CD4-positive, alpha-beta T cell treated with Interleukin-12 subunit alpha and Interleukin-12 subunit beta, for 1 hour (primary cell): ENCODE results near the gene FFAR1.

Source experiments
- DNase-seq: peaks from one replicate; pipeline ENCODE4 v3.0.0-alpha.2; 2020

FFAR1 gene, protein sequence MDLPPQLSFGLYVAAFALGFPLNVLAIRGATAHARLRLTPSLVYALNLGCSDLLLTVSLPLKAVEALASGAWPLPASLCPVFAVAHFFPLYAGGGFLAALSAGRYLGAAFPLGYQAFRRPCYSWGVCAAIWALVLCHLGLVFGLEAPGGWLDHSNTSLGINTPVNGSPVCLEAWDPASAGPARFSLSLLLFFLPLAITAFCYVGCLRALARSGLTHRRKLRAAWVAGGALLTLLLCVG (N-terminal part only)

DNA sequence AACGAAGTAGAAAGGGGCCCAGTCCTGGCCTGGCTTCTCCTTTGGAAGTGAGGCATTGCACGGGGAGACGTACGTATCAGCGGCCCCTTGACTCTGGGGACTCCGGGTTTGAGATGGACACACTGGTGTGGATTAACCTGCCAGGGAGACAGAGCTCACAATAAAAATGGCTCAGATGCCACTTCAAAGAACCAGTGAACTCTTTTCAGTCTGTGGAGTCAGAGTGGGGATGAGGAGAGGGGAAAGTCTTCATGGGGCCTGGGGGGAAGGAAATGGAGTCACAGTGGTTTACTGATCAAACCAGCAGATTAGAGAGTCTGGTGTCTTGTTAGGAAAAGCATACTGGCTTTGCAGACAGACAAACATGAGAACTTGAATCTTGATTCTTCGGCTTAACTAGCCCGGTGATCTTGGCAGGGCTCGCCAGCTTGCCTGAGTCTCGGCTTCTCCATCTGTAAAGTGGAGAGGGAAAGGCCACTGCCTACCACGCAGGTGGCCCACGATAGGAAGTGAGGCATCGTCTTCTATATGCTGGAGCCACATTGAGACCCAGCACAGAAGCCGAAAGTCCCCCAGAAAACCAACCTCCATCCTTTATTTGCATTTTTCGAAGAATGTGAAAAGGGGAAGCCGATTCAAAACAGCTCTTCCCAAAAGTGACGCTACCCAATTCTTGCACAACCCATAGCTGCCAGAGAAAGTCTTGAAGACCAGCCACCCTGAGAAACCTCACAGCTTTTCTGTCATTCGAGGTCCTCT lies at the start of gene FFAR1:
TSS of gene FFAR1 (plus strand) at position 732 of the 759 bp plus-strand sequence. CDS start 3,650 bp downstream, outside the sequence.
- DNase-seq = peak; percentile 67

DNA sequence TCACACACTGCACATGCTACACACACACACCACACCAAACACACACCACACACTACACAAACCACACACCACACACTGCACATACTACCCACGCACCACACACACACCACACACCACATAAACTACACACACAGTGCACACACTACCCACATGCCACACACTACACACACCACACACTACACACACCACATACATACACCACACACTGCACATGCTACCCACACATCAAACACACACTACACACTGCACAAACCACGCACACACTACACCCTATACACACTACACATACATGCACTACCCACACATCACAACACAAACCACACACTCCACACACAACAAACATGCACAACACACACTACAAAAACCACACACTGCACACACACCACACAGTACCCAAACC lies 49.8 kb upstream of the FFAR1 start:
- DNase-seq = no peak

DNA sequence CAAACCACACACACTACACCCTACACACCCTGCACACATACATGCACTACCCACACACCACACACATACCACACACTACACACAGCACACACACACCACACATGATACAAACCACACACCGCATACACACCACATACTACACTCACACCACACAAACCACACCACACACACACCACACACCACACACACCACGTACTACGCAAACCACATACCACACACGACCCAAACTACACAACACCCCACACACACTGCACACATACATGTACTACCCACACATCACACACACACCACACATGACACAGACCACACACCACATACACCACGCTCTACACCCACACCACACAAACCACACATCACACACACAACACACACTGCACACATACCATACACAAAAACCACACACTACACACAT lies 49.1 kb upstream of the FFAR1 start:
- no peak for DNase-seq

DNA sequence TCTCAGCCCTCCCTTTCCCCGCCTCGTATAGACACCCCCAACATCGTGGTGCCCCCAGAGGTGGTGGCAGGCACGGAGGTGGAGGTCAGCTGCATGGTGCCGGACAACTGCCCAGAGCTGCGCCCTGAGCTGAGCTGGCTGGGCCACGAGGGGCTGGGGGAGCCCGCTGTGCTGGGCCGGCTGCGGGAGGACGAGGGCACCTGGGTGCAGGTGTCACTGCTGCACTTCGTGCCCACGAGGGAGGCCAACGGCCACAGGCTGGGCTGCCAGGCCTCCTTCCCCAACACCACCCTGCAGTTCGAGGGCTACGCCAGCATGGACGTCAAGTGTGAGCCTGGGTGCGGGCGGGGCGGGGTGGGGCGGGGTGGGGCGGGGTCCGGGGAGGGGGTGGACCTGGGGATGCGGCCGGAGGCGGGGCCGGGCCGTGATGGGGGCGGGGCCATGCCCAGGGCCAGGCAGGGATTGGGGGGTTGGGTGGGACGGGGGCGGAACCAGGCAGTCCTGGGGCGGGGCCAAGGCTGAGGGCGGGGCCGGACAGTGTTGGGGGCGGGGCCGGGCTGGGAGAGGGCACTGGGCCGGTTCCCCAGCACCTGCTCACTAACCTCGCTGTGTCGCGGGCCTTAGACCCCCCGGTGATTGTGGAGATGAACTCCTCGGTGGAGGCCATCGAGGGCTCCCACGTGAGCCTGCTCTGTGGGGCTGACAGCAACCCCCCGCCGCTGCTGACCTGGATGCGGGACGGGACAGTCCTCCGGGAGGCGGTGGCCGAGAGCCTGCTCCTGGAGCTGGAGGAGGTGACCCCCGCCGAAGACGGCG lies 48.0 kb upstream of the FFAR1 start:
- DNase-seq = no peak

DNA sequence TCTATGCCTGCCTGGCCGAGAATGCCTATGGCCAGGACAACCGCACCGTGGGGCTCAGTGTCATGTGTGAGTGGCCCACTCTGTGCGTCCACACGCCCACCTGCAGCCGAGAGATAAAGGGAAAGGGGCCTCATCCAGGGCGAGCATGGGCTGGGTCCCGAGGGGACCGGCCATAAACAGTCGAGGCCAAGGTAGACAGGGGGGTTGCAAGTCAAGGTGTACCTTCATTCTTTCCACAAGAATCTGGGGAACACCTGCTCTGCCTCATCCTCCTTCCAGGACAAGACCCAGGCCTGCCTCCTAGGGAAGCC lies 47.4 kb upstream of the FFAR1 start:
- no peak for DNase-seq

DNA sequence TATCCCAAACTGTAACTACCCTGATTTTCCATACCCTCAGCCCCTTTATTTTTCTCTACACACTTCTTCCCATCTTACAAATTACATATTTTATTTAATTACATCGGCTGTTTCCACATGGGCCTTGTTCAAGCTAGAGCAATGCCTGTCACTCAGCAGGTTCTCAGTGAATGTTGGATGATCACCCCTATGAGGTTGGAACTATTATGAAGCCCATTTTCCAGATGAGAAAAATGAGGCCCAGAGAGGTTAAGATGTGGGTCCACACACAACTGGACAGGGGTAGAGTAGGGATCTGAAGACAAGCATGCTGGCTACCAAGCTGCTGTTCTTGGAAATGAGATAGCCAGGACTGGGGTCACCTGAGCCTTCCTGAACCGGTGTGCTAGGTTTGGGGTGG lies 45.7 kb upstream of the FFAR1 start:
- DNase-seq = no peak

DNA sequence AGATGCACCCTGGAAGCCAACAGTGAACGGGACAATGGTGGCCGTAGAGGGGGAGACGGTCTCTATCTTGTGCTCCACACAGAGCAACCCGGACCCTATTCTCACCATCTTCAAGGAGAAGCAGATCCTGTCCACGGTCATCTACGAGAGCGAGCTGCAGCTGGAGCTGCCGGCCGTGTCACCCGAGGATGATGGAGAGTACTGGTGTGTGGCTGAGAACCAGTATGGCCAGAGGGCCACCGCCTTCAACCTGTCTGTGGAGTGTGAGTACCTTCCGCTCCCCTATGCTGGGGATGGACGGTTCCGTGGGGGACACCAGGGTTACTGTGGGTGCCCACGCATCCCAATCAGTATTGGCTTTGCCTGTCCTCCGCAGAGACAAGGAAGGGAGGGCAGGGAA lies 45.3 kb upstream of the FFAR1 start:
- DNase-seq = no peak

DNA sequence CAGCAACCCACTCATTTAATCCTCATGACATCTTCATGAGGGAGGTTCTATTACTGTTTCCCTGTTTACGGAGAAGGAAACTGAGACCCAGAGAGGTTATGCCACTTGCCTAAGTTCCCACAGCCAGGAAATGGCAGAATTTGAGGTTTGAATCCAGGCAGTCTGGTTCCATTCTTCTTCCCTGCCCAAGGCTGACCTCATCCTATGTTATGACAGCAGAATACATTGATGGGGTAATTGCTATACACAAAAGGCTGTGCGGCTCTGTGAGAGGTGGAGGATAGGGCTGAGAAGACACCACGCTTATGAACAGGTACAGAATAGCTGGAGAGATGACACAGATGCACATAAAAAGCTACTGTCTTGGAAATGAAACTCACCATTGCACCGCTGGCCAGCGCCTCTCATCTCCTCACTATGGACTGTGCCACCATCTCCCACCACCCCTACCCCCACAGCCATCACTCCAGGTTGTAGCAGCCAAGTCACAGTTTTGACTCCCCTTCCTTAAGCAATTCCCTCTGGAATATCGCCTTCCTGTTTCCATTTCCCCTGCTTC lies 44.3 kb upstream of the FFAR1 start:
- DNase-seq = no peak

DNA sequence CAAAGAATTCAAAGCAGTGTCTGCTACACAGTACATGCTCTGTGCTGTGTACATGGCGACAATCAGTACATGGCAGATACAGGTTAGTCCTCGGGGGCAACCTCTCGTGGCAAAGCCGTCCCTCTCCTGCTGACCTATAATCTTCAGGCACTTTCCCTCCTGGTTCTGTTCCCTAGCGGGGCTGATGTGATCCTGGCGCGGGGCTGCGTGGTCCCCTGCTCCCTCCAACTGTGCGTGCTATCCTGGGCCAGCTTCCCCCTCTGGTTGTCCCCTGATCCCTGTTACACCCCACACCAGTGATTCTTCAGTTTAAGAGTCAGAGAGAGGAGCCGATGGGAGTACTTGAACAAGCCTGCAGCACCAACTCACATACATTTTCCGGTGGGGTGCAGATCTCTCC lies 43.7 kb upstream of the FFAR1 start:
- no peak for DNase-seq

DNA sequence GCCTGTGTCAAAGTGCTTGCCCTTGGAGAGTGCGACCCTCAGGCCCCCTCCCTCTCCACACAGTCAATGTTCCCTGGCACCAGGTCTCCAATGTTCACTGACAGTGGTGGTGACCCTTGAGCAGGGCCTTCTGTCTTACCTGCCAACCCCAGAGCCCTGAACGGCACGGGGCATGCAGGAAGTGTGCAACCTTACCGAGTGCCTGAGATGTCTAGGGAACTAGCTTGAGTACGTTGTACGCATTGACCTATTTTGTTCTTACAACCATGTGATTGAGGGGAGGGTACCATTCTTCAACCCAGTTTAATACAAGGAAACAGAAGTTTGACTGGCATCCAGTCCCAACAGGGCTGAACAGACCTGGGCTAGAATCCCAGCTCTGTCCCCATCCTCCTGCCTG lies 42.5 kb upstream of the FFAR1 start:
- no peak for DNase-seq

DNA sequence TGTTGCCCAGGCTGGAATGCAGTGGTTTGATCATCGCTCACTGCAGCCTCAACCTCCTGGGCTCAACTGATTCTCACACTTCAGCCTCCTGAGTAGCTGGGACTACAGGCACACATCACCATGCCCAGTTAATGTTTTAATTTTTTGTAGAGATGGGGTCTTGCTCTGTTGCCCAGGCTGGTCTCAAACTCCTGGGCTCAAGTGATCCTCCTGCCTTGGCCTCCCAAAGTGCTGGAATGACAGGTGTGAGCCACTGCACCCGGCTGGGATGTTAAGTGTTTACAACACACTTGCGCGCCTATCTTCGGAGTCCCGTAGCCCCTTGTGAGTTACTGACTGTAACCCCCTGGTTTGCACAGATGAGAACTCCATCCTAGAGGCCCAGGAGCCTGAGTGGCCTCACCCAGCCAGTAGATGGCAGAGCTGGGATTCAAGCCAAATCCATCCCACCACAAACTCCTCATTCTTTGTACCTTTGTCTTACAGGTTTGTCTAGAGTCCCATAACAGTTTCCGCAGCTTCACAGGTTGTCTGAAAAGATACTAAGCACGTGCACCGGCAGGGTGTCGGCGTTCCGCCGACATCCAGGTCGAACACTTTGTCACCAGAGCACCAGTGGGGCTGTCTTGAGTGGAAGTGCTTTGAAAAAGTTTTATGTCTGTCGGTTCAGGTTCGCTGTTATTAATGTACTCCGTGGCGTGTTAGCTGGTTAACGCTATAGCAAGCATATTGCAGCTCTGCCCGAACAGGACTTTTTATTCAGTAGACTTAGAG lies 41.0 kb upstream of the FFAR1 start:
- DNase-seq = no peak

DNA sequence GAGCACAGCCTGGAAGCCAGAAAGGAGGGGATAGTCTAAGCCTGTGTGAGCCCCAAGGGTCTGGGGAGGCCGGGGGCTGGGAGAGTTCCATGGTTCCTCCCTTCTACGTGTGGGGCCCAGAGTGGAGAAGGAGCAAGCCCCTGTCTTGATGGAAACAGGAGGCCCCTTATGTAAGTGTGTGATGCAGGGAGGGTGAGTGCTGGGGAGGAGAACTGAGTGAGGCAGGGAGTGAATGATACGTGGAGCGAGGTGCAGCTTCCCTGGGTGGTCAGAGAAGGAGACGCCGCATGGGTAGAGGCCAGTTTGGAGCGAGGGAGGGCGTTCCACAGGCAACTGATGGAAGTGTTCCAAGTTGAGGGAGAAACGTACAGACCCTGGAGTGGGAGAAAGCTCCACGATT lies 39.8 kb upstream of the FFAR1 start:
- no peak for DNase-seq

DNA sequence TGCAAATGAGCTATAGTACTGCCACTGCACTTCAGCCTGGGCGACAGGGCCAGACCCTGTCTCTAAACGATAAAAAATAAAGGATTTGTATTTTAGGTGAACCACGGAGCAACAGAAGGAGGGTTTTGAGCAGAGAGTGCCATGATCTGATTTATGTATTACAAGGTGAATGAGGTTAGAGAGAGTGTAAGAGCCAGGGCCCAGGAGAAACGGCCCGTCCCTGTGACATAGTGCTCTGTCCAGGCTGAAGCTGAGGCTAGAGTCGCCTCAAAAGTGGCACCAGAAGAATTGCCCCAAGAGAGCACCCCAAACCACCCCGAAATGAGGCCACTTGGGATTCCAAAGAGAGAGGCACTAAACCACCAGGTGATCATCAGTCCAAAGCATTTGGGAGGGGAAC lies 38.8 kb upstream of the FFAR1 start:
- DNase-seq = no peak

DNA sequence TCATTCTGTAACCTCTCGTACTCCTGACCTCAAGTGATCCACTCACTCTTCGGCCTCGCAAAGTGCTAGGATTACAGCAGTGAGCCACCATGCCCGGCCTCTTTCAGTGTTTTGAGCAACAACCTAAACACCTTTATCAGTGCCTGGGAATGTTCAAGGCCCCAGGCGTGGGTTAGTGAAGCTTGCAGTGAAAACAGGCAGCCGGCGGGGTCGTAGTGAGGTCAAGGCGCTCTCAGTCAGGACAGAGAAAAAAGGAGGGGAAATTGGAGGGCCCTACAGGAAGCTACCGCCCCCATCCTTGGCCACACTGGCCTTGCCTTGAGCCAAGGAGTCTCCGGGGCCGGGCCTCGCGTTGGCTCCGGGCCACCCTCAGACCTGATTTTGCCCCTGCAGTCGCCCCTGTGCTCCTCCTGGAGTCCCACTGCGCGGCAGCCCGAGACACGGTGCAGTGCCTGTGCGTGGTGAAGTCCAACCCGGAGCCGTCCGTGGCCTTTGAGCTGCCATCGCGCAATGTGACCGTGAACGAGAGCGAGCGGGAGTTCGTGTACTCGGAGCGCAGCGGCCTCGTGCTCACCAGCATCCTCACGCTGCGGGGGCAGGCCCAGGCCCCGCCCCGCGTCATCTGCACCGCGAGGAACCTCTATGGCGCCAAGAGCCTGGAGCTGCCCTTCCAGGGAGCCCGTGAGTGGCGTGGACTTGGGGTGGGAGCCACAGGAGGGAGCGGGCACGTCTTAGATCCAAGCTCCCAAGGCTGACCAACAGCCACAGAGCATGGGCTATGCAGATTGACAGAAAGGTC lies 38.0 kb upstream of the FFAR1 start:
- DNase-seq = no peak

DNA sequence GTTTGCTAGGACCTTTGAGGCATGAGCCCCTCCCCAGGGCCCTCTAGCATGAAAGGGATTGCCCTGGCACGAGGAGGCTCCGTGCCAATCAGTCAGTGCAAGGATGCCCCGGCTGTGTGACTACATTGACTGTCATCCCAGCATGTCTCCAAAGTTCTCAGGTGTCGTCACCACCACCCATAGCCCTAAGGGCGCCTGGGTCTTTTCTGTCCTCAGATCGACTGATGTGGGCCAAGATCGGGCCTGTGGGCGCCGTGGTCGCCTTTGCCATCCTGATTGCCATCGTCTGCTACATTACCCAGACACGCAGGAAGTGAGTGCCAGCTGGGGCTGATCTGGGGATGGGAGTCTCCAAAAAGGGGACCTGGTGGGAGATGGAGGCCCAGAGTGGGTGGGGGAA lies 37.4 kb upstream of the FFAR1 start:
- no peak for DNase-seq

DNA sequence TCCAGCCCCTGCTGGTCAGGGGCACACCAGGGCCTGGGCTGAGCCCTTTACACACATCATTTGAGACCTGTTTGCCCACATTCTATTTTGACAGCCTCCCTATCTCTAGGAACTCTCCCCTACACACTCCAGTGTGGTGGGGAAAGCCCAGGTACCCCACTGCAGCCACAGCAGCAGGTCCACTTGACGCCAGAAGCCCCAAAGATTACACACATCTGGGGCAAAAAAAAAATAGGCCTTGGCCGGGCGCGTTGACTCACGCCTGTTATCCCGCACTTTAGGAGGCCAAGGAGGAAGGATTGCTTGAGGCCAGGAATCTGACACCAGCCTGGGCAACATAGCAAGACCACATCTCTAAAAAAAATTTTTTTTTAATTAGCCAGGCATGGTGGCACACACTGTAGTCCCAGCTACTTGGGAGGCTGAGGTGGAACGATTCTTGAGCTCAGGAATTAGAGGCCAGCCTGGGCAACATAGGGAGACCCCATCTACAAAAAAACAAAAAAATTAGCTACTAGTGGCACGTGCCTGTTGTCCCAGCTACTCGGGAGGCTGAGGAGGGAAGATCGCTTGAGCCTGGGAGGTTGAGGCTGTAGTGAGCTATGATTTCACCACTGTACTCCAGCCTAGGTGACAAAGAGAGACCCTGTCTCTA lies 36.8 kb upstream of the FFAR1 start:
- DNase-seq = no peak

DNA sequence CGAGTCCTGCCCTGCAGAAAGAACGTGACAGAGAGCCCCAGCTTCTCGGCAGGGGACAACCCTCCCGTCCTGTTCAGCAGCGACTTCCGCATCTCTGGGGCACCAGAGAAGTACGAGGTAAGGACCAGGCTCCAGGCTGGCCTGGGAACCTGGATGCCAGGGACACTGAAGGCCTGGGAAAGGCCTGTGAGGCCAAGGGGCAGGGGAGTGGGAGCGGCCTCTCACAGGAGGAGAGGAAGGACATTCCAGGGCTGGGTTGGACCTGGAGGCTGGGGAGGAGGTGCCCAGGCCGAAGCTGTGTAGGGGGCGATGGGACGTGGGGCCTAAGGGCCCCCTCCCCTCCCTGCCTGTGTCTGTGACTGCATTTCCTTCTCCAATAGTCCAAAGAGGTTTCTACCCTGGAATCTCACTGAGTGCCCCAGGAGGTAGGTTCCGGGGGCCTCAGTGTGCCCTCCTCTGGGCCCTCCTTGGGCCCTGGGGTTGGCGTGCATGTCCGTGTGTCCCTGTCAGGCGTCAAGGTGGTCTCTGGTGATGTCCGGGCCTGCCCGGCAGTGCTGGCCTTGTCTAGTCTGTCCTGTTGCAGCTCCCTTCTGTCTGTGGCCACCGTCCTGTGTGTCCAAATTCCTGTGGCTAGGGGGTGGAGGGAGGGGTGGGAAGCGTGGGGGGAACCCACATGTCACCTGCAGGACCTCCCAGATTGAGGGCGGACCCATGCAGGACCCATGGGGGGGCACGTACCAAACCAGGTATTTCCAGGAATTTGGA lies 35.6 kb upstream of the FFAR1 start:
- DNase-seq = no peak

DNA sequence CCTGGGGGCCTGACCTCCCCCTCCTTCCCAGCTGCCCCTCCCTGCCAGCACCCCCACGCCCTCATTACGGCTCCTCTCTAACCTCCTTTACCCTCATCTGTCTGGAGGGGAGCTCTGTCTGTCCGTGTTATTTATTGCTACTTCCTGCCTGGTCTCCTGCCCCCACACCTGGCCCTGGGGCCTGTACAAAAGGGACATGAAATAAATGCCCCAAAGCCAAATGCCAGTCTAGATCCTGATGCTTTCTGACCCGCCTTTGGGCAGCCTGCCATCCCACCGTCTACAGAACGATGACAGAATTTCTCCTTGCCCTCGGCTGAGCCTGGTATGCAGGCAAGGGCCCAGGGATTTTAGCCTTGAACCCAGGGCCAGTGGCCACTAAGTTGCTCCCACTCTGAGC lies 34.1 kb upstream of the FFAR1 start:
- no peak for DNase-seq

DNA sequence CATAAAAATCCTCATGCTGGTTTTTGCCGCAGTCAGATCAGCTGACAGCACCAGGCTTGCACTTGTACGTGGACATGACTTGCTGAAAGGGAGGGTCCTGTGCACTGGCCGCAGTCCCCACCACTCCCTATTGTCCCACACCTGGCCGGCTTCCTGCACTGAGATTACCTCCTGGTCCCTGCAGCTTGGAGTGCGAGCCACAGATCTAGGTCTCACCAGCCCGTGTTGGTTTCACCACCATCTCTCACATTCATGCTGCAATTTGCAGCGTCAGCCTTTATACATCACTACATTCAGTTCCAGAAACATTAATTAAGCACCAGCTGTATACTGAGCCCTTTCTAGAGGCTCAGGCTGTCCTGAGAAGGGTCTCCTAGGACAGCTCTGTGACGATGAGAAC lies 33.7 kb upstream of the FFAR1 start:
- no peak for DNase-seq

DNA sequence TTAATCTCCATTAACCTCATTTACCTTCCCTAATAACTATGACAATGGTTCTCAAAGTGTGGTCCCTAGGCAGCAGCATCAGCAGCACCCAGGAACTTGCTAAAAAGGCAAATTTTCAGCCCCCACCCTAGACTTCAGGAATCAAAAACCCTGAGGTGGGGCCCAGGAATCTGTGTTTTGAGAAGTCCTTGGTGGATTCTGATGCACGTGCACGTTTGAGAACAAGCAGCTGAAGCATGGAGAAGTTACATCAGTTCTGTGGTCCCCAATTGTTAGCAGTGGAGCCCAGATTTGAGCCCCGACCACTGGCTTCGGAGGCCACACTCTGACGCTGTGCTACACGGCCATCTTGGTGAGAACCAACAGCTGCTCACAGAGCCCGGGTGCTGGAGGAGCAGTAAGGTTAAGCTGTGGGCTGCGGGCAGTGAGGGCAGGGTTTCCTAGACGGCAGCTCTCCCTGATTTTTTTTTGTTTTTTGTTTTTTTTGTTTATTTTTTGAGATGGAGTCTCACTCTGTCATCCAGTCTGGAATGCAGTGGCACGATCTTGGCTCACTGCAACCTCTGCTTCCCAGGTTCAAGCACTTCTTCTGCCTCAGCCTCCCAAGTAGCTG lies 32.7 kb upstream of the FFAR1 start:
- no peak for DNase-seq
